ENCODE results near the gene PFDN1. TPM values are rescaled to one million over a fixed set of nuclear protein-coding genes. Genes with fewer than 3 reads are reported as not detected.

PFDN1 gene
- total RNA-seq, 6 experiments from 2014 or later, result 9.8 to 30.8 (median 14.7) TPM

Other genes with a start within 250 kb of the PFDN1 start
- 10 to 100 TPM in 4 of 6 experiments, 1 to 10 TPM in 2; 8.7 to 14.1 (median 12.1) TPM for gene PURA, start 189.0 kb downstream of the PFDN1 start, total RNA-seq
- gene IGIP, start 177.2 kb downstream of the PFDN1 start, total RNA-seq, result 1 to 10 TPM; 4.4 to 7.1 (median 6.5) TPM
- gene CYSTM1, start 127.9 kb downstream of the PFDN1 start, total RNA-seq, result 10 to 100 TPM; 15.5 to 78.0 (median 29.8) TPM
- gene HBEGF, start 43.5 kb upstream of the PFDN1 start, total RNA-seq, result 1 to 10 TPM in 2 of 6 experiments, under 1 TPM in 4; 0.42 to 1.8 (median 0.78) TPM
- not detected for gene SLC4A9, start 57.1 kb upstream of the PFDN1 start, total RNA-seq
- gene ANKHD1, start 98.7 kb upstream of the PFDN1 start, total RNA-seq, result 10 to 100 TPM; 45.5 to 73.2 (median 62.6) TPM
- 10 to 100 TPM; 10.7 to 19.5 (median 13.6) TPM for gene EIF4EBP3, start 244.6 kb upstream of the PFDN1 start, total RNA-seq